ENCODE data around the gene FBLN2. TPM values are rescaled to one million over a fixed set of nuclear protein-coding genes. Genes with fewer than 3 reads are reported as not detected.

Gene FBLN2
- 4.1 TPM for total RNA-seq

GRCh38 chr3:13548696-13549622 is at the start of gene FBLN2:
Gene FBLN2 (plus strand): TSS chr3:13549125. CDS start chr3:13570356, 21,231 bp downstream.

Other genes starting within 250 kb of the FBLN2 start
- gene NUP210, start 128.8 kb upstream of the FBLN2 start, total RNA-seq = 19.4 TPM
- gene HDAC11, start 68.8 kb upstream of the FBLN2 start, total RNA-seq = 14.7 TPM

All from parietal lobe (tissue), 1 donor.